Right atrium auricular region (tissue), 2 donors: ENCODE measurements around the gene ERC2. TPM values are rescaled to one million over a fixed set of nuclear protein-coding genes. Genes with fewer than 3 reads are reported as not detected.
A peak's percentile ranks its signal among the peaks of the same experiment; 100 is the strongest.

Experiments used
- DNase-seq: peaks from one replicate; pipeline ENCODE4 v3.0.0-alpha.2; 2019; ENCODE audit warnings: low spot score
- H3K27ac ChIP-seq, 2 donors: fragments of 200-600 bp; sonication (generic); 1 replicate in 1 of 2; 2 replicates in 1 of 2; pipeline ENCODE4 v1.5.1; 2016 to 2019
- H3K27me3 ChIP-seq, 2 donors: fragments of 200-600 bp; sonication (generic); one replicate each; pipeline versions ENCODE4 v1.5.1 to v1.6.0; 2017 to 2019
- H3K36me3 ChIP-seq: fragments of 200-600 bp; sonication (generic); one replicate; pipeline ENCODE4 v1.5.1; 2016
- H3K4me1 ChIP-seq, 2 donors: fragments of 200-600 bp; sonication (generic); one replicate each; pipeline versions ENCODE4 v1.5.1 to v1.6.0; 2017 to 2019
- H3K4me3 ChIP-seq, 2 donors: fragments of 200-600 bp; sonication (generic); 1 replicate in 1 of 2; 2 replicates in 1 of 2; pipeline ENCODE4 v1.5.1; 2017 to 2019; ENCODE audit warnings: mild to moderate bottlenecking in 1 of 2, moderate library complexity in 1 of 2
- H3K9me3 ChIP-seq, 2 donors: fragments of 200-600 bp; sonication (generic); one replicate each; pipeline ENCODE4 v1.5.1; 2019
- total RNA-seq, 2 donors: library from RNA; depleted of rRNA; stranded (reverse); fragments of >200 nt; gene quantifications; one replicate each; pipeline ENCODE4 v1.1.0, GENCODE V29; 2016
- TF ChIP-seq, protein P1 (sequence below), 2 donors: fragments of 200-600 bp; sonication (generic); IDR thresholded peaks; one replicate each; pipeline ENCODE4 v1.5.1; 2019; ENCODE audit warnings: antibody characterized with exemption in 2 of 2

ERC2 gene
- total RNA-seq, 2 donors from 2014 or later, result 2.9 to 4.0 TPM

DNA sequence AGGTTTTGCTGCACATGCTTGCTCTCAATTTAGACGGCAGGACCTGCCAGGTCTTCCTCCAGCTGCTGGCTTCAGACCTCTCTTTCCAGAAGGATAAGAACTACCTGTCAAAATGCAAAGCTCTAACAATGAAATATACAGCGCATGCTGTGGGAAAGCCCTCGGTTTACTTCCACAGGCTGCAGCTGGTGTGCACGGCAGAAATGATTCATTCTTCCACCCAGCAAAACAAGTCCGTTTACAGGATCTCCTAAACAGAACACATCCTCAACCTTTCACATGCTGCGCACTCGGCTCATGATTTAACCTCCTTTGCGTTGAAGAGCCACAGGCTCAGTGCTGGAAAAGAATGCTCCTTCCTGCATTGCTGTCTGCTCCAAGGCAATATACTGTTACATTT lies 888.8 kb downstream of the ERC2 start:
- Histone ChIP-seq H3K27me3 (no peaks in the 10 kb centered on the region), H3K9me3 (peaks cover 0 to 5% of the 10 kb centered on the region in 2 donors), H3K4me1 (no peaks in the 10 kb centered on the region), H3K27ac (no peak overlapping the region), H3K4me3 (no peak overlapping the region), H3K36me3 (no peaks in the 10 kb centered on the region)
- TF ChIP-seq, protein P1, sequence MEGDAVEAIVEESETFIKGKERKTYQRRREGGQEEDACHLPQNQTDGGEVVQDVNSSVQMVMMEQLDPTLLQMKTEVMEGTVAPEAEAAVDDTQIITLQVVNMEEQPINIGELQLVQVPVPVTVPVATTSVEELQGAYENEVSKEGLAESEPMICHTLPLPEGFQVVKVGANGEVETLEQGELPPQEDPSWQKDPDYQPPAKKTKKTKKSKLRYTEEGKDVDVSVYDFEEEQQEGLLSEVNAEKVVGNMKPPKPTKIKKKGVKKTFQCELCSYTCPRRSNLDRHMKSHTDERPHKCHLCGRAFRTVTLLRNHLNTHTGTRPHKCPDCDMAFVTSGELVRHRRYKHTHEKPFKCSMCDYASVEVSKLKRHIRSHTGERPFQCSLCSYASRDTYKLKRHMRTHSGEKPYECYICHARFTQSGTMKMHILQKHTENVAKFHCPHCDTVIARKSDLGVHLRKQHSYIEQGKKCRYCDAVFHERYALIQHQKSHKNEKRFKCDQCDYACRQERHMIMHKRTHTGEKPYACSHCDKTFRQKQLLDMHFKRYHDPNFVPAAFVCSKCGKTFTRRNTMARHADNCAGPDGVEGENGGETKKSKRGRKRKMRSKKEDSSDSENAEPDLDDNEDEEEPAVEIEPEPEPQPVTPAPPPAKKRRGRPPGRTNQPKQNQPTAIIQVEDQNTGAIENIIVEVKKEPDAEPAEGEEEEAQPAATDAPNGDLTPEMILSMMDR (IDR thresholded peaks at IDR 0.05), result no peak
- DNase-seq, result no peak

DNA sequence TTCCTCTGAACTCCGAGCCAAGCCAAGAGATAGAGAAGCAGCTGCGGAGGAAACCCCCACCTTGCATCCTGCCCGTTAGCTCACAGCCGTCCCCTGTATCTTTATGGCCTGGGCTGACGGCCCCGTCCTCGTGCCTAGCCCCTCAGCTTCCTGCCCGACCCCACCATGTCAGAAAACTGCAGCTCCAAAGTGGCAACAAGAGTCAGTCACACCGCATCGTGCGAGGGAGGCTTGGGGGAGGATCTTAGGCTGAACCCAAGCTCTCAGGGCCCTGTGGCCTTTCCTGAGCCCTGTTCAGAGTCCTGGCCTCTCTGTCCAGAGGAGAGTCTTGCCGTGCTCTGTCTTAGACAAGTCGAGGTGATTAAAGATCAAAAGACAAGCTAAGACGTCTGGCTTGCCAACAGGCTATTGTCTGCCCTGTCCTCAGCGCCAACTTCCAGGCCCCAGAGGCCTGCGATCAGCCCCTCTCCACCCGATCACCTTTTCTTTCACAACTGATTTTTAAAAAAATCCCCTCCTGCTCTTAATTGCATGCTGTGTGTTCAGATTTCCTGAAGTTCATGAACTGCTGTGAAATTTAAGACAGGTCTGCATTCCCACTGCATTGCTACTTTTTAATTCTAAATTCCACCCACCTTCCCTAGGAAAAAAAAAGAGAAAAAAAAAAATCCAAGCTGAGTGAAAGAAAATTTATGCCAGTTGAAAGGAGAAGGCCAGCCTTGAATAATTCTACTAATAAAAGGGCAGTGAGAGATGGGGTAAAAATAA lies 891.5 kb downstream of the ERC2 start:
- no peak overlapping the region for H3K4me3 ChIP-seq
- no peaks in the 10 kb centered on the region for H3K27me3 ChIP-seq
- H3K4me1 ChIP-seq, result peaks cover 0 to 8% of the 10 kb centered on the region in 2 donors
- peaks cover 0 to 5% of the 10 kb centered on the region in 2 donors for H3K9me3 ChIP-seq
- H3K36me3 ChIP-seq, result no peaks in the 10 kb centered on the region
- no peak overlapping the region for H3K27ac ChIP-seq
- TF ChIP-seq, protein P1 (IDR thresholded peaks at IDR 0.05), result no peak
- no peak for DNase-seq

DNA sequence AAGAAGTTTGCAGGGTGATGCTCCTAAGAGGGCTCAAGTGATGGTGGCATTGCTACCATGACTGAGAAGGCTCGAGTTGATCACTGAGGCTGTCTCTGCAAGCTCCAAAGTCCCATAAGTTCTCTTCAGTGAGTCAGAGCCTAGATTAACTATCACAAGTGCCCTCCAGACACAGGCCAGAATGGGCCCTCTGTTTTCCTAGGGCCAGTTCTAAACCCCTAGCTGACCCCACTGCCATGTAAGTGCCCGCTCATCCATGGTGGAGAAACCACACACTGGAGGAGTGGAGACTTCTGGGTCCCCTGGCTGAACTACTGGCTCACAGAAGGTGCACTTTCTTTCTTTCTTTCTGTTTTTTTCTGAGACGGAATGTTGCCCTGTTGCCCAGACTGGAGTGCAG lies 893.6 kb downstream of the ERC2 start:
- Histone ChIP-seq H3K27me3 (no peaks in the 10 kb centered on the region), H3K27ac (no peak overlapping the region)

DNA sequence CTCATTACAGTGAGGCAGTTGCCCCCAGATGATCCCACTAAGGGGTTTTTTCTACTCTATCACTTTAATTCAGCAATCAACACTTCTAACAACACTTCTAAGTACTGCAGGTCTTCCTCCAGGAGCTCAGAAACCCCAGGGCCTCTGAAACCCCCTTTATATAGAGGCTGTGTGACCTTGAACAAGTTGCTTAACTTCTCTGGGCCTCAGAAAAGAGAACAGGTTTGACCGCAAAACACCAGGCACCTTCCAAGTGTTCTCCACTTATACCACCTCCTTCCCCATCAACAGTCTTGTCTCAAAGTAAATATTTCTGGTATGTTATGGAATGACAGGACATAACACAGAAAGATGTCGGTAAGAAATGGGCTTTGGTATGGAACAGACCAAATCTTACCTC lies 895.5 kb downstream of the ERC2 start:
- H3K27ac ChIP-seq, result peak overlapping the region in 1 of 2 donors; percentile 65
- peaks cover 0 to 16% of the 10 kb centered on the region in 2 donors for H3K4me1 ChIP-seq
- TF ChIP-seq, protein P1 (IDR thresholded peaks at IDR 0.05), result no peak
- H3K27me3 ChIP-seq, result no peaks in the 10 kb centered on the region
- no peaks in the 10 kb centered on the region for H3K36me3 ChIP-seq
- no peak for DNase-seq
- H3K4me3 ChIP-seq, result no peak overlapping the region
- H3K9me3 ChIP-seq, result no peaks in the 10 kb centered on the region

More for the DNA sequence above, 893.6 kb downstream of the ERC2 start:
- H3K36me3 ChIP-seq, result no peaks in the 10 kb centered on the region
- H3K9me3 ChIP-seq, result no peaks in the 10 kb centered on the region
- peaks cover 0 to 16% of the 10 kb centered on the region in 2 donors for H3K4me1 ChIP-seq
- TF ChIP-seq, protein P1 (IDR thresholded peaks at IDR 0.05), result no peak
- DNase-seq, result no peak
- no peak overlapping the region for H3K4me3 ChIP-seq

DNA sequence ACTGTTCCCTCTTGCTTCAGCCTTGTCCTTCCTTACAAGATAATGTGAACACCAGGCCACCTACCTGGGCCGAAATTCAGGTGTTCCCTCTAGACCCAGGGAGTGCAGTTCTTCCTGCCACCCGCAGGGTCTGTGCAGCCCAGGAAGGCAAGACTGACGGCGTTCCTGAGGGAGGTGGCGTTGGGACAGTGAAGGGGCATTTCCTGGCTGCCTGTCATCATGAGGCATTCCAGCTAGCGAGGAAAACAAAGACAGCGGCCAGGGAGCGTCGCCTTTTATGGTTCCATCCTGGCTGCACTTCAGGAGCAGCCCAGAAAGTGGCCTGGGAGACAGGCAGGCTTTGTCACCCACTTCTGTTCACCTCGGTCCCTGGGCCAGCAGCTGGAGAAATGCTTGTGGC lies 896.4 kb downstream of the ERC2 start:
- no peaks in the 10 kb centered on the region for H3K9me3 ChIP-seq
- peak; percentile 70 for DNase-seq
- H3K27me3 ChIP-seq, result no peaks in the 10 kb centered on the region
- no peak overlapping the region for H3K4me3 ChIP-seq
- TF ChIP-seq, protein P1 (IDR thresholded peaks at IDR 0.05), result peak; percentile 38 to 49
- peaks cover 0 to 16% of the 10 kb centered on the region in 2 donors for H3K4me1 ChIP-seq
- H3K27ac ChIP-seq, result peak overlapping the region; percentile 43 to 65
- H3K36me3 ChIP-seq, result no peaks in the 10 kb centered on the region
